ENCODE data around the gene OGFR. TPM values are rescaled to one million over a fixed set of nuclear protein-coding genes. Genes with fewer than 3 reads are reported as not detected.

The OGFR gene
- total RNA-seq, 1 experiment from 2014 or later: 78.9 TPM

GRCh38 chr20:62802026-62802712 lies 2.5 kb upstream of the OGFR start:
- ChIA-PET CTCF (no interaction called here), POLR2A (ENCODE audit: unreplicated experiment) (no interaction called here)
- BruUV-seq (replicated peaks): no TSS peak

GRCh38 chr20:62804021-62804626 lies 511 bp upstream of the OGFR start:
- BruUV-seq (replicated peaks): no TSS peak
- POLR2A ChIA-PET (ENCODE audit: unreplicated experiment): interaction anchor here (0.6 kb wide), 1 partner anchor 311 kb away, joined by 4 read pairs; no protein-coding TSS in a partner anchor
- Histone ChIP-seq H3K4me2 (ENCODE audit: low read length) (peak overlapping the region; percentile 88), H3K9me3 (ENCODE audit: low read length) (no peaks in the 10 kb centered on the region), H3K27me3 (ENCODE audit: low read length) (no peaks in the 10 kb centered on the region), H3K4me3 (ENCODE audit: low read length) (peak overlapping the region; percentile 96), H3K9me2 (replicated peaks; ENCODE audit: low read length) (no peaks in the 10 kb centered on the region), H4K20me1 (ENCODE audit: low read length) (peaks cover 14% of the 10 kb centered on the region), H3K4me1 (ENCODE audit: insufficient read depth, low read length) (peaks cover 20% of the 10 kb centered on the region), H2AFZ (ENCODE audit: low read length) (peak overlapping the region; percentile 77), H3K79me2 (ENCODE audit: low read length) (peaks cover 32% of the 10 kb centered on the region), H3K36me3 (ENCODE audit: low read depth, low read length) (peaks cover 26% of the 10 kb centered on the region; the same call in 1 of the 2 replicates), H3K9ac (ENCODE audit: low read length) (no peak overlapping the region), H3F3A (ENCODE audit: low read length, unreplicated experiment) (no peaks in the 10 kb centered on the region), H3K27ac (ENCODE audit: low read length) (no peak overlapping the region)
- CTCF ChIA-PET: no interaction called here
- TF ChIP-seq EZH2phosphoT487 (IDR thresholded peaks at IDR 0.05; ENCODE audit: borderline replicate concordance, low read length): no peak
- ATAC-seq (0 out of 2 replicates have a peak, but pooled peaks have one; percentile 1), DNase-seq (no peak)
- intact Hi-C loops (cut with micrococcal nuclease): no loop called here

More at GRCh38 chr20:62802026-62802712, 2.5 kb upstream of the OGFR start:
- Histone ChIP-seq H3K4me1 (ENCODE audit: insufficient read depth, low read length) (peaks cover 28% of the 10 kb centered on the region), H3K4me3 (ENCODE audit: low read length) (no peak overlapping the region), H3K9me2 (replicated peaks; ENCODE audit: low read length) (no peaks in the 10 kb centered on the region), H3K9me3 (ENCODE audit: low read length) (no peaks in the 10 kb centered on the region), H4K20me1 (ENCODE audit: low read length) (peaks cover 20% of the 10 kb centered on the region), H2AFZ (ENCODE audit: low read length) (no peak overlapping the region), H3K9ac (ENCODE audit: low read length) (no peak overlapping the region), H3K4me2 (ENCODE audit: low read length) (no peak overlapping the region), H3K27me3 (ENCODE audit: low read length) (no peaks in the 10 kb centered on the region), H3F3A (ENCODE audit: low read length, unreplicated experiment) (no peaks in the 10 kb centered on the region), H3K79me2 (ENCODE audit: low read length) (peaks cover 37% of the 10 kb centered on the region), H3K27ac (ENCODE audit: low read length) (no peak overlapping the region), H3K36me3 (ENCODE audit: low read depth, low read length) (peaks cover 26% of the 10 kb centered on the region; the same call in 1 of the 2 replicates)
- intact Hi-C loops (cut with micrococcal nuclease): no loop called here
- DNase-seq (no peak), ATAC-seq (no peak)
- no peak for TF ChIP-seq EZH2phosphoT487 (IDR thresholded peaks at IDR 0.05; ENCODE audit: borderline replicate concordance, low read length)
- no peak for TF ChIP-seq CTCF (conservative IDR thresholded peaks at IDR 0.05; ENCODE audit: low read depth, low read length)
- no peak for TF ChIP-seq EZH2 (IDR thresholded peaks at IDR 0.05; ENCODE audit: low read length, unreplicated experiment)

GRCh38 chr20:62805155-62805710 lies 598 bp downstream of the OGFR start:
- Histone ChIP-seq H4K20me1 (ENCODE audit: low read length) (peaks cover 14% of the 10 kb centered on the region), H3K9me3 (ENCODE audit: low read length) (no peaks in the 10 kb centered on the region)
- DNase-seq: peak; percentile 20

More at GRCh38 chr20:62805155-62805710, 598 bp downstream of the OGFR start:
- Histone ChIP-seq H3K27me3 (ENCODE audit: low read length) (no peaks in the 10 kb centered on the region), H3K4me1 (ENCODE audit: insufficient read depth, low read length) (peaks cover 20% of the 10 kb centered on the region), H3K4me2 (ENCODE audit: low read length) (peak overlapping the region; percentile 99), H3K9ac (ENCODE audit: low read length) (peak overlapping the region; percentile 95), H2AFZ (ENCODE audit: low read length) (peak overlapping the region; percentile 61; the same call in 1 of the 2 replicates), H3K9me2 (replicated peaks; ENCODE audit: low read length) (no peaks in the 10 kb centered on the region), H3K36me3 (ENCODE audit: low read depth, low read length) (peaks cover 25% of the 10 kb centered on the region), H3K27ac (ENCODE audit: low read length) (peak overlapping the region; percentile 62), H3K79me2 (ENCODE audit: low read length) (peaks cover 32% of the 10 kb centered on the region), H3K4me3 (ENCODE audit: low read length) (peak overlapping the region; percentile 96), H3F3A (ENCODE audit: low read length, unreplicated experiment) (no peaks in the 10 kb centered on the region)
- peak; percentile 27 for ATAC-seq
- intact Hi-C loops (cut with micrococcal nuclease): no loop called here
- ChIA-PET CTCF (no interaction called here), POLR2A (ENCODE audit: unreplicated experiment) (interaction anchor here (0.9 kb wide), 1 partner anchor 176 kb away, joined by 3 read pairs; no protein-coding TSS in a partner anchor)
- TF ChIP-seq CTCF (conservative IDR thresholded peaks at IDR 0.05; ENCODE audit: low read depth, low read length): no peak
- TF ChIP-seq EZH2 (IDR thresholded peaks at IDR 0.05; ENCODE audit: low read length, unreplicated experiment): no peak
- no peak for TF ChIP-seq EZH2phosphoT487 (IDR thresholded peaks at IDR 0.05; ENCODE audit: borderline replicate concordance, low read length)
- no TSS peak for BruUV-seq (replicated peaks)

Data from PC-3 (cell line).